NK-92 treated with Interleukin-12 subunit alpha and Interleukin-12 subunit beta, amount 100 ng/mL, for 24 hours (cell line): ENCODE measurements around the gene IRF2BP2.

Source experiments
- DNase-seq: peaks from one replicate; lab custom pipeline; 2025; lab: John Stamatoyannopoulos, UW

IRF2BP2 gene

DNA sequence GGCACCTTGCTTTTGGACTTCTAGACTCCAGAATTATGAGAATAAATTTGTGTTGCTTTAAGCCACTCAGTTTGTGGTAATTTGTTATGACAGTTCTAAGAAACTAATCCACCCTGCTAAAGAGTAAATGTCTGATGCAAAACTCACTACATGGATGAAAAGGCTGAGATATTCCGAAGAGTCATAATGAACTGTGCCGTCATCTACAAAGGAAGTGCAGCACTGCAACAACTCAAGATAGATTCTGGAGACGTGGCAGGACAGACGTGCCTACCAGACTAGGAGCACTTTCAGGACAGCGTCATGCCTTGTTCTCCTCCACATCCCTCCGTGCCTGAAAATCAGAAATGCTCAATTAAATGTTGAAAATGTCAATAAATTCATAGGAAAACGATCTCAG is 24.4 kb upstream of the IRF2BP2 start:
- no peak for DNase-seq

DNA sequence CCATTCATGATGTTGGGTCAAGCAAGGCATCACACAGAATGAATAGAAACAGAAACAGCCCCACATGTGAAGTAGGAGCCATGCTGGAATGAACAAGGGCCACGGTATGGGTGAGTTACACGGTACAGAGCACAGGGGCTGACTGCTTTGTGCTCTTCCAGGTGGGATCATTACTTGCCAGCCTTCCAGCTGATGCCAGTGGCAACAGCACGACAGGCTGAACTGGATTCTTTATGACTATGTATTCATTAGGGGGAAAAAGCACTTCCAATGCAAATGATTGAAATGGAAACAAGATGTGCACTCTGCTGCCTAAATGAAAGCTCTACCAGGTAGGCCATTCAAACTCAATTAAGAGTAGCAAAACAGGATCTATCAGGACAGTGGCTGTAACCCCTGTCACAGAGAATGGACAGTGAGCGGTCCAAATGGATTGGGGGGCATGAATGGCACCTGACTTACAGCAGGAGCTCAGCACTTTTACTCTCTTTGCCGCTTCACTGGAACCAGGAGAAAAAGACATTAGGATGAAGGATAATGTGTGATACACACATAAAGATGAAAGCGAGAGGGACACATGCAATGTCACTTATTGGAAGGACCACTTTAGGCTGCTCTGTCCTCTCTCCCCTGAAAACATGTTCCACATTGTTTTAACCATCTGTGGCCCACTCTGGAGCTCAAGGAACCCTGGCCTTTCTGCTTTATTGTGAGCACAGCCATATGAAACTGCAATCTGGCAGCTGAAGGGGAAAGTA is 23.4 kb upstream of the IRF2BP2 start:
- no peak for DNase-seq

DNA sequence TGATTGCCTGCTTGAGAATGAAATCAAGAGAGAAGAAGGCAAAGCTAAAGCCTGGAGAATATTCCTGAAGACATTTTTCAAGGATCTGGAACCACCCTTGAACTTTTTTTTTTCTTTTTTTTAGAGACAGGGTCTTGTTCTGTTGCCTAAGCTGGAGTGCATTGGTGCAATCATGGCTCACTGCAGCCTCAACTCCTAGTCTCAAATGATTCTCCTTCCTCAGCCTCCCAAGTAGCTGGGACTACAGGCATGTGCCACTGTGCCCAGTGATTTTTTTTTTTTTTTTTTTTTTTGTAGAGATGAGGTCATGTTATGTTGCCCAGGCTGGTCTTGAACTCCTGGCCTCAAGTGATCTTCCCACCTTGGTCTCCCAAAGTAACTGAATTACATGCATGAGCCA is 22.2 kb upstream of the IRF2BP2 start:
- no peak for DNase-seq

DNA sequence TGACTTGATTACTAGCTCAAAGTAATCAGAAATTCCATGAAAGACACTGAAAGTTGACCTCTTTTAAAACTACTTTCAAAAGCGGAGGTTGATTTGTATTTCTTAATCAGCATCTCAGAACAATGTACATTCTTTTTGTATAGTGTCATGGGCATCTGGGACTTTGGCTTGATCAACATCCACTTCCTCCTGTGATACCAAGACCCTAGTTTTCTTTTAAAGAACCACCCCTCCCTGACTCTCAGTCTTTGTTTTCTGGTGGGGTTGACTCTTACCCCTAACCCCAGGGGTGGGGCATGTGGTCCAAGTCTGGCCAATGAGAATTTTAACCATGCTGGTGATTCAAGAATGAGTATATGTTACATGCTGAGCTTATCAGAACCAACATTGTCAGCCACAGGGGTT is 21.7 kb upstream of the IRF2BP2 start:
- no peak for DNase-seq

DNA sequence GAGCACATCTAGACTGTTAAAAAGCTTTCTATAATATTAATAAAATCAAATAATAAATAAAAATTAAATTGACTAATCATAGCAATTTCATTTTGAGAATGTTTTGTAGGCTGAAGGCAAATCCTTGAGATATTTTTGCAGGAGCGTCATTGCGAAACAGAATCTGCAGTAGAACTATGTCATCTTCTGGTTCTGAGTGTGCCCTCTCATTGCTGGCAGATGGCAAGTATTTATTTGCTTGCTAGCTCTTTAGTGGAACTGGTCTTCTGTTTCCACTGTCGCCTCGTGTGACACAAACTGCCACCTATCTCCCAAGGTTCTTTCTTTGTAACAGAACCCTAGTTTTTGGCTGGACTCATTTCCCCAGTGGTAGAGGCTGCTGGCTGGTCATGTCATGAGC is 19.0 kb upstream of the IRF2BP2 start:
- no peak for DNase-seq

DNA sequence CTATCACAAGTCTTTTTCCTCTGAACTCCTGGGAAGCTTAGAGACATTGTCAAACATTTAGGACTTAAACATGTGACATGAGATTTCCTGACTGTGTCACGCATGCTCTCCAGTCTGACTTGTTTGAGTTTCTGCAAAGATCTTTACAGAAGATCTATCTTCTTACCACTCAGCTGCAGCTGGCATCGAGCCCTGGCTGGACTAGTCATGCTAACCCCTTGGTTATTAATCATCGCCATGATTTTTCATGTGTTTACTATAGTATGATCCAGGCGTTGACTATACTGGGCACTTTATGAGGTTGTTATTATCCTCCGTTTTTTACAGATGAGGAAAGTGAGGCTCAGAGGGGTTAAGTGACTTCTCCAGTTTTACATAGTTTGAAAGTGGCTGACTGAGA is 18.1 kb upstream of the IRF2BP2 start:
- no peak for DNase-seq

DNA sequence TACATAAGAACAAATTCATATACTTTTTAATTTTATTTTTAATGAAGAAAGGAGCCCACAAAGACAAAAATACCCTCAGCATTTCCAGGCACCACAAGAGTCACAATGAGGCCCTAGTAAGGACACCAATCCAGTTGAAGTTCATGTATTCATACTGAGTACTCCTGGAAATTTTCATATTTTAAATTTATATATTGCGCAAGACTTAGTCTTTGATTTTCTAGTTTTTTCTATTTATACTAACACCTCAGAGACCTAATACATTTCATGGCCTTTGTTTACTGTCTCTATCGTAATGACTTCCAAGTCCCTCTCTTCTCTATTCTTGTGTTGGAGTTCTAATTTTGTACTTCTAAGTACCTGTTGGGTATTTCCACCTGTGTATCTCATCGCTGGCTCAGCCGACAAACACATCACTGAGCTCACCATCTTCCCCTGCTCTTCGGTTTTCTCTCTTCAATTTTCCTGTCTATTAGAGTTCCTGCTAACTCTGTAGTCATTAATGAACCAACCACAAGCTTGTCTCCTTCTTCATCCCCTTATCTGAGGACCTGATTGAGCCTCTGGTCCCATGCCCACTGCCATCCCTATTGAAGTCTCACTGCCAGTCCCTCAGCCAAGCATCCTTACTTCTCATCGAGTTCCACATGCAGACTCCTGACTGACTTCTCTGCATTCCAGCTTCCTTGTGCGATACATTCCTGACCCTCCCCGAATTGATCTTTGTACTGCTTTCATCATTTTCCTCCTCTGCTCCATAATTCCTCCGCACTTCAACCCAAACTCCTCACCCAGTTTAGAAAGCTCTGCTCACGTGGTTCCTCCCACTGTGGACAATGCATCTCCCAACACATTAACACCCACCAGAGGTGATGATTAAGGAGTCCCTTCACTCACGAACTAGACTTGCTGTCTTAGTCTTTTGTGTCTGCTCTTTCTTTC is 17.3 kb upstream of the IRF2BP2 start:
- DNase-seq = no peak

DNA sequence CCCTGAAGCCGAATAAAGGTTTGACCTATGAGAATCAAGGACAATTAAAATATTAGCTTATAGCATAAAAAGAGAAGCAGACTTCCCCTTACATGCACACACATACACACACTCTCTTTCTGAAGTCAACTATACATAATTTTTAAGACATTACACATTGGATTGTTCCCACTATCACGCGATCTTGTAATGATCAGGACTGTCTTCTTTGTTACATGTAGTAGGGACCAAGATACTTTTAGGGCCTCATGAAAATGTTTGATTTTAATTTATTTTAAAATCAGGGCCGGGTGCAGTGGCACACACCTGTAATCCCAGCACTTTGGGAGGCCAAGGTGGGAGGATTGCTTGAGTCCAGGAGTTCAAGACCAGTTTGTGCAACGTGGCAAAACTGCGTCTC is 16.4 kb upstream of the IRF2BP2 start:
- DNase-seq = no peak

DNA sequence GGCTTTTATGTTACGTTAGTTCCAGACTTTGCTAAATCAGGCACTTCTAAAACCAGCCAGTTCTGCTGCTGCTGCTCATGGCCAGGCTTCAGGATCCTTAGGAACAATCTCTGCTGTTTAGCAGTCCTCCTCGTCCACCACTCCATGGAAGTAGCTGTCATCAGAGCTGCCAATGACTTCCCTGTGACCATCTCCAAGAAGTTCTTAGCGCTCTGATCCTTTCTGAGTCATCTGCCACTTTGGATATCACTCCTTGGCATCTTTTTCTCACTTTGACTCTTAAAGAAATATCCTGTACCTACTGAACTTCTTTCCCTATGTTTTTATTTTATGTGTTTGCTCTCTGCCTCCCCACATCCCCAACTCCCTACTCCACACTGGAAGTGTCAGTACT is 14.7 kb upstream of the IRF2BP2 start:
- DNase-seq = no peak

DNA sequence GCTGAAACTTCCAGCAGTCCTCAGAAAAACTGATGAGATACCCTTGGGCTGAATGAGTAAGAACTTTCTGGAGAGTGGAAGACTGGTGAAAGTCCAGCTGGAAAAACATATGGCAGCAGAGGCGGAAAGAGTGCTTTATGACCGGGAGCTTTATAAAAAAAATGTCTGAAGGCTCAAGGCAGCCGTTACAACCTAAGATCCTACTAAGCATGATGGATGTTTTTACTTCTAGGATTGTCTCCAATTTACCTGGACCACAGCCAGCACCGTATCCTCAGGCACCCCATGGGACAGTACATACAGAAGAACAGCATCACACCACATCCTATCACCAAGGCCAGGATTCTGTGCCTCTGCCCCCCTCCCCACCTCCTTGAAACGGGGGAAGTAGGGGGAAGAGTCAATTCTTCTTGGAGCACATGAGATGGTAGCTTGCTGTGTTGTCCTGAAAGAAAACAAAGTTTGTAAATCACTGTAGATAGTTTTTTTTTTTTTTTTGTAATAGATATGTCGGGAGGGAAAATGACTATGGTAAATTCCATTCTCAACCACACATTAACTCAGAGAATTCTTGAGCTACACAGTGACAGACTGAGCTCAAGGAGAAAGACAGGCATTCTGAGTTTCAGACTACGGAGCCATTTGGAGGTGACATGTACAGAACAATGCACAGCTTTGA is 11.8 kb upstream of the IRF2BP2 start:
- no peak for DNase-seq

DNA sequence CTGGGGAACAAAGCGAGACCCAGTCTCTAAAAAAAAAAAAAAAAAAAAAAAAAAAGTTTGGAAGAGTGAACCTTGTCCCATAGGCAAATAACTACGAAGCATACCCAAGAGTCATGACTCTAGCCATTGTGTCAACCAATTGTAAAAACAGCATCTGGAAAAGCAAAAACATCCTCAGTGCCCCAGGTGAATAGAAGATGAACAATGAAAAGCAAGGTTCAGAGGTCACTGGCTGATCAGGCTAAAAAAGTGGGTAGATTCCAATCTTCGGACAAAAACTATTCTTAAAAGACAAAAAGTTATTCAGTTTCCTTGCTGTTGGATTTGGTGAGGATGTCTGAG is 11.1 kb upstream of the IRF2BP2 start:
- no peak for DNase-seq

DNA sequence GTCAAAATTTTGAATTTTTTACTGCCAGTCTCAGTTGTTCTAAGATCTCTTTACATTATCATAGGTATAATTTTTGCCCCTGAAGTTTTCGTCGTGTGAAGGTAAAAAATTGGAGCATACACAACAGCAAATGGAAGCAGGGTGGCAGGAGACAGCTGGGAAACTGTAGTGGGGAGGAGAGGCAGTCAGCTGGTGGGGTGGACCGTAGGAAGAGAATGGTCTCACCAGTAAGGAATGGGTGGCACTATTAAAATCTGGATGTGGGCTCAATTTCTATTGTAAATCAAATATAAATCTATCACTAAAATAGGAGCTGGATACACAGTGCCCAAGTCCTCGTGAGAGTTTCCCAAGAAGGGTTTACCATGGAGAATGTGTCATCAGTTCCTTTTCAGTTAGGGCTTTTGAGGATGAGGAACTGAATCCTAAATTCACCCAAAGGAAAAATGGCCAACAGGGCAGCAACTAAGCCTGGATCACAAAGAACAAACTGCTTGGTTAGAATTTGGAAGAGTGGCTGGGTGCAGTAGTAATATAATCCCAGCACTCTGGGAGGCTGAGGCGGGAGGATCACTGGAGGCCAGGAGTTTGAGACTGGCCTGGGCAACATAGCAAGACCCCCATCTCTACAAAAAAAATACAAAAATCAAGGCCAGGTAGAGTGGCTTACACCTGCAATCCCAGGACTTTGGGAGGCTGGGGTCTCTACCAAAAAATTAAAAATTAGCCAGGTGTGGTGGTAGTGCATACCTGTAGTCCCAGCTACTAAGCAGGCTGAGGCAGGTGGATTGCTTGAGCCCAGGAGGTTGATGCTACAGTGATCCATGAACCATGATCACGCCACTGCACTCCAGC is 10.5 kb upstream of the IRF2BP2 start:
- DNase-seq = no peak

DNA sequence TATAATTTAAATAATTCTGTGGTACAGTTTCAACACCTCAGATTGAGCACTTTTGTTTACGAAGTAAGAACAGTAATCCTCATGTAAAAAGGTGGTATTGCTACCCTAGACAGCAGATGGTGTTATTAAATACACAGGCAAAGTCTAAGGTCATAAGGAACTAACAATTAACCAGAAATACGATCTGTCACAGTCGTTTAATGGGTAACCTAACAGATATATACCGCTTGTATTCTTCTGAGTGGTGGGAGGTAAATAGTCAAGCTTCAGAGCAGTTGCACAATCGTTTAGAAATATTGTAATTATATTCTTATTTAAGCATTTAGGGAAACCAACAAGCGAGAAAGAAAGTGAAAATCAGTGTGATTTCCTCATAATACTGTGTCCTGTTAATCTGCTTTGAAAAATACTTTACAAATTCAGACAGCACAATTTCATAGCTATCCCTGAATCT is 9.8 kb upstream of the IRF2BP2 start:
- no peak for DNase-seq

DNA sequence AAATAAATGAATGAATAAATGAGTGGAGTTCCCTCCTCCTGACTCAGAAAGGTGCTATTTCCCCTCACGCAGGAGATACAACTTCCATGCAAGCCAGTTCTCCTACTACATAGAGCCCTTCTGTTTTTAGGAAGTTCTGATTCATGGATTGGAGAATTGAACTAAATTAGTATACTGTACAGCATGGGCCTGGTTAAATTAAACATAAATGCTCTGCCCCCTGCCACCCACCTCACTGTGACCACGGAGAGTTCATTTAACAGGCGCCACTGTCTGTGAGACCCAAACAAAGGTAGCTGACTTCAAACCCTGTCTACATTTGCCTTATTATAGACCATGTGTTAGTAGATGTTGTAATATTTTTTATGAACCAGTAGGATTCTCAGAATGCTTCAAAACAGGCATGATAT is 9.1 kb upstream of the IRF2BP2 start:
- DNase-seq = no peak

DNA sequence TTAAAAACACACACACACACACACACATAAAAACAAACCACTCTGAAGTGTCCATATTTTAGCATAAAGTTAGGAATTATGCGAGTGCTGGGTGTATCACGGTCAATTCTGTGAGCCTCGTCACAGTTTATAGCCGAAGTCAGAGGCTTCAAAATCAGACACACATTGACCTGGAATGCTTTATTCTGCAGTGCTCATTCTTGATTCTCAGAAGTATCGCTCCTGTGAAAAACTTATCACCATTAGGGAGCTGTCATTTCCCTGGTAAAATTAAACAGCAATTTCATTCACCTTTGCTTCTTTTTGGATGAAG is 8.7 kb upstream of the IRF2BP2 start:
- no peak for DNase-seq

DNA sequence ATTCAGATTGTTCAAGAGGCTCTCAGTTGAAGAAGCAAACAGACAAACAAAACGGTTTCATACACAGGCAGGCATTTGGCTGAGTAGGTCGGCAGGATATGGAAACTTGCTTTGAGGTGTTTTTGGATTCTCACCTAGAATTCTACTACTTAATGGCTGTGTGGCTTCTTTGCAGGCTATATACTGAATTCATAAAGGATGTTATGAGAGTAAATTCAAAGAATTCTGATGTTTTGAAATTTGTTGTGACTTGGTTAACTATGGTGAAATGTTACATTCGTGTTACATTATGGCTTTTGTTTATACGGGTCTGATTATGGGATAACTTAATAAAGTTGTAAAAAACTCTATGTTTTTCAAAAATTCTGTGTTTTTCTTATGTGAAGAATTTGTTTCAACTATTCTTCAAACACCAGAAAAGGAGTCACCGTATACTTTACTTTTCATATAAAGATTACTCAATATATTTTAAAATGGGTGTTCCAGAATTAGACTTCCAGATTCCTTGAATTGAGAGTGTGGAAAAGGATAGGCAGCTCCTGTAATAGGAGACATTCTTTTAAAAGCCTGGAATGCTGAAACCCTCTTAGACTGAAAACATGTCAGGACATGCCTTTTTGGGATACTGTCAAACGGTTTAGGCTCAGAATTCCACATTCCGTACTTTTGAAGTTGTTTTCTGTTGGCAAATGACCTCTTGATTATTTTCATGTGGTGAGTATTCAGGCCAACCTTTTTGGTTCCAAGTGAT is 8.2 kb upstream of the IRF2BP2 start:
- no peak for DNase-seq

DNA sequence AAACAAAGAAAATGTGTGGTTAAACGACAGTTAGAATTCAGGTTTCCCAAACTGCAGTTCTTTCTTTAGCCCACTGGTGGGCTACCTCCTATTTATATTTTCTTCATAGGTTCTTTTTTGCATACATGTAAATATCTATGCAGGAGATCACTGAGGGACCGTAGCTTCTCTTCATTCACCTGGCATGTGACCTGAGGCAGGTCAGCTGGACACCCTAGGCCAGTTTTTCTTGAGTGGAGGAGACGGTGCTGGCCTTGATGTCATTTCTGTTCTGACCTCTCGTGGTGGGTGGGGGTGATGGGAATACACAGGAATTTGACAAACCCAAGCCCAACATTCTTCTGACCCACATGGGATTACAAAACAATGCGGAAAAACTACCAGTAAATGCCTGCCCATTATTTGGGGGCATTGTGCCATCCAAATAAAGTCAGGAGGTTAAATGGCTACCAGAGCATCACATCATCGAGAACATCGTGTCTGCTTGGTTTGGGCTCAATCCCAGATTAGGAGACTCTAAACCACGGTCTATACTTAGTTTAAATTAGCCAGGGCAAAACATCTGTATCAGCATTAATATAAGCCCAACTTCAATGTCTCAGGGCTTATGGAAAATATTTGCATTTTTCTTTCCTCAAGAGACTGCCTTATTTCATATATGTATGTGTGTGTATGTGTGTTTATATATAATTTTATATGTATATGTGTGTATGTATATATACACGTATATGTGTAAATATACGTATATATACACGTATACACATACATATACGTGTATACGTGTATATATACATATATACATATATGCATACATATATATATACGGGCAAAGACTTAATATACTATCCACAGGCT is 7.4 kb upstream of the IRF2BP2 start:
- no peak for DNase-seq

DNA sequence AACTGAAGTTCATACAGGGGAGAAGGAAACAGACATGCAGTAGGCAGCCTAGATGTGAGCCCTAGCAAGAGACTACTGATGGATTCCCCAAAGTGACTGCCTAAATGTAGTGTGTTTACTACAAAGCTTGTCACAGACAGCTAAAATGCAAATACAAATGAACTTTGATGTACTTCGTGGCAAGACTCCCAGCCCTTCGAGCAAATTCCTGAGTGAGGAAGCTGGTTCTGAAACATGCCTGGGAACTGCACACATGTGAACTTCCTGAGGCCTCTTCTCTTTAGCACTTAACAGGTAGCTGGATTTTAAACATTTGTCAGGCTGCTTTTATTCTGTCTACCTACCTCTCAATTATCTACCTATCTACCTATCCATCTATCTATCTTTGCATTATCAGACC is 6.7 kb upstream of the IRF2BP2 start:
- no peak for DNase-seq

DNA sequence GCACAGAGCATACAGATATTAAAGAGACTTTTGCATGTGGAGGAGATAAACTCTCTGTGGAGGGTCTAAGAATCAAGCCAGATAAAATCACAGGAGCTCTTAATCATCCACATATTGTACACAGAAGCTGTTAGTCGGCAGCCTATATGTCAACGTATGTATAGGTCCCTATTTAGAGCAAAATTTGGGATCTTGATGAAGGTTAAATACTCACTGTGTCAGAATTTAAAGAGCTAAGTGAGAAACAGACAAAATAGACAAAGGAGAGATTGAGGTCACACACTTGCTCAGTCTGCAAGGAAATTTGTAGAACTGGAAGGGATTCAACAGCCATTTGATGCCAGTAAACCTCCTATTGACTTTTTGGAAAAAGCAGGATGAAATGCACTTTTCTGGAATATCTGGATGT is 4.1 kb upstream of the IRF2BP2 start:
- no peak for DNase-seq

DNA sequence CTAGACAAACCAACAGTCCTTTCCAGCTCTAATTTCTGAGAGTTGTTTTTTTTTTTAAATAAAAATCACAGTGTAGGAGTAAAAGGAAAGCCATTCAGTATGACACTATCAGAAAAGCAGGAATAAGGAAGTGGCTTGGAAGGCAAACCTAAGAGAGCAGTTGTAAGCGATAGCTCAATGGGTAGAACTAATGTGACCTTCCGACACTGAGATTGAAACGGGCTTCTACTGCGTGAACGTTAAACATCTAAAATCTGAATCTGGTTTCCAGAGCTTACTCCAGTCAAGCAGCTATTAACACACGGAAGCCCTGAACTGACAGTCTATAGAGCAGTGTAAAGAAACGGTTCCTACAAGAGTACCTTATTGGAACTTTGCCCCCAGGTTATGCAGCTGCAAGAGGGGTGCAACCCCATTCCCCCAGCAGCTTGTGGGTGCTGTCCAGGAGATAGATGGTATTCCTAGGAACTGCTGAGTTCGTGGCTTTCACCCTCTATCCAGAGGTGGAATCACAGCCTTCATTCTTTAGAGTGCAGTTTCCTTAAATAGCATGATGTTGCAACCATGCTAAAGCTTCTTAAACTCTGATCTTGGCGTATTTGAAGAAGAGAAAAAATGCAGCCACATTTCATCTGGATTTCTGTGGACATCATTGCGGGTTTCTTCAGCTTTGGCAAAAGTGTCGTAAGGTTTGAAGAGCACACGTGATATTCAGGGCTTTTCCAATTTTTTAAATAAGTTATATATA is 3.3 kb upstream of the IRF2BP2 start:
- DNase-seq = no peak
